Lower leg skin (tissue), 3 donors: ENCODE results near the gene PRDX5.

Experiments used
- CTCF ChIP-seq, 3 donors: fragments of 450-650 bp; IDR thresholded peaks; one replicate each; pipeline ENCODE4 v1.5.1; 2016; ENCODE audit warnings: antibody characterized with exemption in 3 of 3, mild to moderate bottlenecking in 3 of 3, moderate library complexity in 2 of 3
- POLR2A ChIP-seq, 2 donors: fragments of 450-650 bp; IDR thresholded peaks; one replicate each; pipeline ENCODE4 v1.6.1; 2016 to 2017; ENCODE audit warnings: antibody characterized with exemption in 2 of 2, mild to moderate bottlenecking in 1 of 2, moderate library complexity in 1 of 2

- TF ChIP-seq POLR2A (IDR thresholded peaks at IDR 0.05): no peak
- no peak for TF ChIP-seq CTCF (IDR thresholded peaks at IDR 0.05)
These were observed 20.8 kb downstream of the PRDX5 start for GRCh38 chr11:64338716-64339115.
